Measurements from ENCODE around the gene DHRSX. TPM values are rescaled to one million over a fixed set of nuclear protein-coding genes. Genes with fewer than 3 reads are reported as not detected.

DHRSX gene
- total and polyA plus RNA-seq, 12 donors = 6.4 to 68.6 (median 27.7) TPM

- no peak for TF ChIP-seq CTCF (IDR thresholded peaks at IDR 0.05)
- TF ChIP-seq POLR2A (IDR thresholded peaks at IDR 0.05) = no peak
- no peaks in the 10 kb centered on the region for H3K9me3 ChIP-seq (replicated peaks in 1 of 3)
- no peak overlapping the region for H3K4me3 ChIP-seq
- H3K36me3 ChIP-seq (replicated peaks in 1 of 2) = no peaks in the 10 kb centered on the region
- intact Hi-C loops (cut with DNase I) = no loop called here
- H3K4me1 ChIP-seq (replicated peaks in 1 of 2) = peaks cover 3 to 8% of the 10 kb centered on the region in 2 donors
- DNase-seq = no peak
- H3K27me3 ChIP-seq = no peaks in the 10 kb centered on the region
- 75 to 84% (median 83%) methylated on average over 7 of the region's 7 CpGs for WGBS, 4 donors
- H3K27ac ChIP-seq = no peak overlapping the region
These were observed 157.9 kb downstream of the DHRSX start for GRCh38 chrX:2342874-2343273.

- no peak overlapping the region for H3K4me3 ChIP-seq
- no peak overlapping the region for H3K27ac ChIP-seq
- 69 to 76% (median 73%) methylated on average over 9 of the region's 9 CpGs for WGBS, 4 donors
- no peak for TF ChIP-seq CTCF (IDR thresholded peaks at IDR 0.05)
- TF ChIP-seq POLR2A (IDR thresholded peaks at IDR 0.05) = no peak
- DNase-seq = peak in 2 of 7 donors; percentile 17 to 29
- H3K9me3 ChIP-seq (replicated peaks in 1 of 3) = no peaks in the 10 kb centered on the region
- intact Hi-C loops (cut with DNase I) = no loop called here
- no peaks in the 10 kb centered on the region for H3K27me3 ChIP-seq
- H3K4me1 ChIP-seq (replicated peaks in 1 of 2) = peaks cover 3 to 8% of the 10 kb centered on the region in 2 donors
- no peaks in the 10 kb centered on the region for H3K36me3 ChIP-seq (replicated peaks in 1 of 2)
These were observed 158.5 kb downstream of the DHRSX start for GRCh38 chrX:2342281-2342688.

- Histone ChIP-seq H3K4me1 (replicated peaks in 1 of 2) (peaks cover 3 to 8% of the 10 kb centered on the region in 2 donors), H3K36me3 (replicated peaks in 1 of 2) (no peaks in the 10 kb centered on the region), H3K27ac (no peak overlapping the region), H3K9me3 (replicated peaks in 1 of 3) (no peaks in the 10 kb centered on the region), H3K4me3 (no peak overlapping the region), H3K27me3 (no peaks in the 10 kb centered on the region)
- intact Hi-C loops (cut with DNase I) = no loop called here
- WGBS, 4 donors = 91 to 95% (median 92%) methylated on average over 7 of the region's 7 CpGs
- DNase-seq = no peak
- TF ChIP-seq CTCF (IDR thresholded peaks at IDR 0.05) (no peak), POLR2A (IDR thresholded peaks at IDR 0.05) (no peak)
These were observed 159.8 kb downstream of the DHRSX start for GRCh38 chrX:2340991-2341390.

GRCh38 chrX:2336181-2336580 is 164.6 kb downstream of the DHRSX start:
- Histone ChIP-seq H3K4me3 (no peak overlapping the region), H3K9me3 (replicated peaks in 1 of 3) (no peaks in the 10 kb centered on the region), H3K36me3 (replicated peaks in 1 of 2) (no peaks in the 10 kb centered on the region), H3K27ac (no peak overlapping the region), H3K27me3 (no peaks in the 10 kb centered on the region), H3K4me1 (replicated peaks in 1 of 2) (peaks cover 0 to 2% of the 10 kb centered on the region in 2 donors)
- intact Hi-C loops (cut with DNase I) = no loop called here
- TF ChIP-seq POLR2A (IDR thresholded peaks at IDR 0.05) (no peak), CTCF (IDR thresholded peaks at IDR 0.05) (no peak)
- peak in 2 of 7 donors; percentile 20 to 33 for DNase-seq
- 71 to 90% (median 75%) methylated on average over 7 of the region's 7 CpGs for WGBS, 4 donors

All from adrenal gland (tissue), 12 donors.